ENCODE results near the gene EFL1. TPM values are rescaled to one million over a fixed set of nuclear protein-coding genes. Genes with fewer than 3 reads are reported as not detected.

EFL1 gene
- total RNA-seq, 2 experiments from 2014 or later, result 25.1 to 25.7 TPM

- no TSS peak for BruUV-seq (replicated peaks)
- no peaks in the 10 kb centered on the region for H3K9me3 ChIP-seq (ENCODE audit: low read length)
- H3K36me3 ChIP-seq (ENCODE audit: insufficient read depth, low read length), result no peaks in the 10 kb centered on the region
- intact Hi-C loops (cut with micrococcal nuclease; ENCODE audit: unreplicated experiment), result no loop called here
- TF ChIP-seq CTCF (conservative IDR thresholded peaks at IDR 0.05; ENCODE audit: low read length) (no peak), EZH2phosphoT487 (IDR thresholded peaks at IDR 0.05; ENCODE audit: borderline replicate concordance, low read depth, low read length) (no peak)
- no peak overlapping the region for H2AFZ ChIP-seq (ENCODE audit: low read length)
- H3K4me1 ChIP-seq (ENCODE audit: insufficient read depth, low read length, poor library complexity, severe bottlenecking), result no peaks in the 10 kb centered on the region
- H3K27ac ChIP-seq (ENCODE audit: low read depth, low read length, poor library complexity, severe bottlenecking), result no peak overlapping the region
- H3K4me3 ChIP-seq (ENCODE audit: low read depth, low read length, poor library complexity, severe bottlenecking), result no peak overlapping the region
- no peak overlapping the region for H3K4me2 ChIP-seq (ENCODE audit: low read length)
- H3K79me2 ChIP-seq (ENCODE audit: insufficient read depth, low read depth, low read length), result no peaks in the 10 kb centered on the region
- POLR2A ChIA-PET, result interaction anchor here (0.6 kb wide), 2 partner anchors 111 to 235 kb away, joined by 3 to 5 read pairs; no protein-coding TSS in a partner anchor
- CTCF ChIA-PET (ENCODE audit: unreplicated experiment), result no interaction called here
- no peak for DNase-seq (ENCODE audit: low spot score)
- H3K9me2 ChIP-seq (ENCODE audit: insufficient read depth, low read length), result no peaks in the 10 kb centered on the region
- no peaks in the 10 kb centered on the region for H4K20me1 ChIP-seq (ENCODE audit: insufficient read depth, low read length)
Measured at GRCh38 chr15:82307714-82308081, 45.2 kb upstream of the EFL1 start.

- Histone ChIP-seq H3K79me2 (ENCODE audit: insufficient read depth, low read depth, low read length) (no peaks in the 10 kb centered on the region), H3K4me3 (ENCODE audit: low read depth, low read length, poor library complexity, severe bottlenecking) (no peak overlapping the region), H3K36me3 (ENCODE audit: insufficient read depth, low read length) (no peaks in the 10 kb centered on the region), H3K27ac (ENCODE audit: low read depth, low read length, poor library complexity, severe bottlenecking) (no peak overlapping the region), H3K4me1 (ENCODE audit: insufficient read depth, low read length, poor library complexity, severe bottlenecking) (no peaks in the 10 kb centered on the region), H2AFZ (ENCODE audit: low read length) (no peak overlapping the region), H3K9me3 (ENCODE audit: low read length) (no peaks in the 10 kb centered on the region), H3K4me2 (ENCODE audit: low read length) (no peak overlapping the region), H3K9me2 (ENCODE audit: insufficient read depth, low read length) (no peaks in the 10 kb centered on the region), H4K20me1 (ENCODE audit: insufficient read depth, low read length) (no peaks in the 10 kb centered on the region)
- POLR2A ChIA-PET, result interaction anchor here (0.6 kb wide), 2 partner anchors 110 to 236 kb away, joined by 3 to 5 read pairs; no protein-coding TSS in a partner anchor
- intact Hi-C loops (cut with micrococcal nuclease; ENCODE audit: unreplicated experiment), result no loop called here
- DNase-seq (ENCODE audit: low spot score), result no peak
- no peak for TF ChIP-seq CTCF (conservative IDR thresholded peaks at IDR 0.05; ENCODE audit: low read length)
- TF ChIP-seq EZH2phosphoT487 (IDR thresholded peaks at IDR 0.05; ENCODE audit: borderline replicate concordance, low read depth, low read length), result no peak
- no TSS peak for BruUV-seq (replicated peaks)
- CTCF ChIA-PET (ENCODE audit: unreplicated experiment), result no interaction called here
Measured at GRCh38 chr15:82306791-82307713, 44.5 kb upstream of the EFL1 start.

- CTCF ChIA-PET (ENCODE audit: unreplicated experiment), result no interaction called here
- Histone ChIP-seq H3K9me2 (ENCODE audit: insufficient read depth, low read length) (no peaks in the 10 kb centered on the region), H3K4me3 (ENCODE audit: low read depth, low read length, poor library complexity, severe bottlenecking) (no peak overlapping the region), H3K79me2 (ENCODE audit: insufficient read depth, low read depth, low read length) (no peaks in the 10 kb centered on the region), H3K4me1 (ENCODE audit: insufficient read depth, low read length, poor library complexity, severe bottlenecking) (no peaks in the 10 kb centered on the region), H2AFZ (ENCODE audit: low read length) (no peak overlapping the region), H3K36me3 (ENCODE audit: insufficient read depth, low read length) (no peaks in the 10 kb centered on the region), H3K27ac (ENCODE audit: low read depth, low read length, poor library complexity, severe bottlenecking) (no peak overlapping the region), H3K4me2 (ENCODE audit: low read length) (no peak overlapping the region), H3K9me3 (ENCODE audit: low read length) (no peaks in the 10 kb centered on the region), H4K20me1 (ENCODE audit: insufficient read depth, low read length) (no peaks in the 10 kb centered on the region)
- BruUV-seq (replicated peaks), result no TSS peak
- TF ChIP-seq CTCF (conservative IDR thresholded peaks at IDR 0.05; ENCODE audit: low read length), result no peak
- no peak for TF ChIP-seq EZH2phosphoT487 (IDR thresholded peaks at IDR 0.05; ENCODE audit: borderline replicate concordance, low read depth, low read length)
- intact Hi-C loops (cut with micrococcal nuclease; ENCODE audit: unreplicated experiment), result no loop called here
- POLR2A ChIA-PET, result no interaction called here
- no peak for DNase-seq (ENCODE audit: low spot score)
Measured at GRCh38 chr15:82305621-82306048, 43.1 kb upstream of the EFL1 start.

All from OCI-LY7 (cell line).